GM23248 (cell line): ENCODE data around the gene TIAM2. TPM values are rescaled to one million over a fixed set of nuclear protein-coding genes. Genes with fewer than 3 reads are reported as not detected.

ENCODE experiments used
- DNase-seq: peaks from one replicate; pipeline ENCODE4 v3.0.0-alpha.2; 2015
- H2AFZ ChIP-seq: fragments of 200-600 bp; sonication (generic); 2 replicates; pipeline ENCODE4 v1.6.1; 2016; ENCODE audit warnings: antibody characterized with exemption
- H3F3A ChIP-seq: fragments of 200-600 bp; sonication (generic); 2 replicates; pipeline ENCODE4 v1.6.1; 2016; ENCODE audit warnings: mild to moderate bottlenecking, antibody characterized with exemption, mixed run types; ENCODE audit not compliant: insufficient read depth
- H3K27ac ChIP-seq: fragments of 200-600 bp; sonication (generic); 2 replicates; pipeline ENCODE4 v1.5.1; 2016; ENCODE audit warnings: mild to moderate bottlenecking
- H3K27me3 ChIP-seq: fragments of 200-600 bp; sonication (generic); replicated peaks from 2 replicates; pipeline ENCODE4 v1.6.1; 2016; ENCODE audit warnings: mild to moderate bottlenecking; ENCODE audit not compliant: insufficient read depth
- H3K36me3 ChIP-seq: fragments of 200-600 bp; sonication (generic); 2 replicates; pipeline ENCODE4 v1.6.1; 2016; ENCODE audit warnings: low read depth, mild to moderate bottlenecking
- H3K4me1 ChIP-seq: fragments of 200-600 bp; sonication (generic); 2 replicates; pipeline ENCODE4 v1.6.1; 2016; ENCODE audit warnings: mild to moderate bottlenecking; ENCODE audit not compliant: insufficient read depth
- H3K4me2 ChIP-seq: fragments of 200-600 bp; sonication (generic); one replicate; pipeline ENCODE4 v1.6.1; 2016; ENCODE audit warnings: mild to moderate bottlenecking; ENCODE audit not compliant: unreplicated experiment
- H3K4me3 ChIP-seq: fragments of 200-600 bp; sonication (generic); 2 replicates; pipeline ENCODE4 v1.5.1; 2016; ENCODE audit warnings: mild to moderate bottlenecking
- H3K79me2 ChIP-seq: fragments of 200-600 bp; sonication (generic); 2 replicates; pipeline ENCODE4 v1.6.1; 2016; ENCODE audit warnings: mild to moderate bottlenecking; ENCODE audit not compliant: insufficient read depth
- H3K9ac ChIP-seq: fragments of 200-600 bp; sonication (generic); 2 replicates; pipeline ENCODE4 v1.6.1; 2016; ENCODE audit warnings: mild to moderate bottlenecking
- H3K9me2 ChIP-seq: fragments of 200-600 bp; sonication (generic); 2 replicates; pipeline ENCODE4 v1.6.1; 2016; ENCODE audit warnings: mixed run types, mild to moderate bottlenecking, moderate library complexity; ENCODE audit not compliant: insufficient read depth
- H3K9me3 ChIP-seq: fragments of 200-600 bp; sonication (generic); one replicate; pipeline ENCODE4 v1.6.1; 2017; ENCODE audit warnings: low read depth
- H4K20me1 ChIP-seq: fragments of 200-600 bp; sonication (generic); 2 replicates; pipeline ENCODE4 v1.6.0; 2016; ENCODE audit not compliant: insufficient read depth
- EZH2 ChIP-seq: fragments of 200-600 bp; sonication (generic); IDR thresholded peaks from 2 replicates; pipeline ENCODE4 v1.6.1; 2018; ENCODE audit warnings: antibody characterized with exemption, mild to moderate bottlenecking; ENCODE audit not compliant: insufficient read depth, poor library complexity, severe bottlenecking
- EZH2phosphoT487 ChIP-seq: fragments of 200-600 bp; sonication (generic); IDR thresholded peaks from 2 replicates; pipeline ENCODE4 v1.6.1; 2018; ENCODE audit warnings: antibody characterized with exemption, moderate library complexity, mild to moderate bottlenecking, low read depth; ENCODE audit not compliant: insufficient read depth
- WGBS, 2 experiments: methylation state at CpG; one replicate each; pipeline ENCODE4 v1.1.6; 2015 to 2017; ENCODE audit warnings: low lambda C conversion rate in 2 of 2, low coverage in 1 of 2; ENCODE audit errors: missing lambda C conversion rate in 2 of 2; 5-methylcytosine and 5-hydroxymethylcytosine counted together
- in situ Hi-C: fragments of 300-500 bp; cut with MboI; formaldehyde crosslinking; loops from 2 replicates; pipeline ENCODE4 v1.15.0; 2020
- polyA plus RNA-seq: library from polyadenylated mRNA; unstranded; fragments of >200 nt; fragmentation: Nextera tagmentation; extraction: Ambion mirVana; gene quantifications from 2 replicates; pipeline ENCODE4 v1.2.1, GENCODE V29; 2016
- total RNA-seq: library from RNA; depleted of rRNA; stranded (reverse); fragments of >200 nt; shearing (Covaris generic); gene quantifications from 2 replicates; pipeline ENCODE4 v1.2.3, GENCODE V29; 2014

The TIAM2 gene
- total and polyA plus RNA-seq, 2 experiments from 2014 or later: 2.4 to 2.6 TPM

- no peak for DNase-seq
- H3K27ac ChIP-seq: no peak overlapping the region
- WGBS, 2 experiments: 83% methylated on average over 11 of the region's 11 CpGs
- H2AFZ ChIP-seq: no peak overlapping the region
- no peaks in the 10 kb centered on the region for H3K9me2 ChIP-seq
- no peaks in the 10 kb centered on the region for H3K9me3 ChIP-seq
- H3K27me3 ChIP-seq: no peaks in the 10 kb centered on the region
- no peak overlapping the region for H3K4me3 ChIP-seq
- H4K20me1 ChIP-seq: no peaks in the 10 kb centered on the region
- no peak overlapping the region for H3K4me2 ChIP-seq
- no peaks in the 10 kb centered on the region for H3K36me3 ChIP-seq
- no peaks in the 10 kb centered on the region for H3K79me2 ChIP-seq
- peaks cover 4% of the 10 kb centered on the region; the same call in 1 of the 2 replicates for H3F3A ChIP-seq
- TF ChIP-seq EZH2 (no peak), EZH2phosphoT487 (no peak)
- H3K4me1 ChIP-seq: no peaks in the 10 kb centered on the region
- H3K9ac ChIP-seq: no peak overlapping the region
- in situ Hi-C loops: no loop called here
Observed at GRCh38 chr6:154974485-154975149, 20.5 kb upstream of the TIAM2 start.

- in situ Hi-C loops: no loop called here
- no peaks in the 10 kb centered on the region for H3K4me1 ChIP-seq
- no peak for TF ChIP-seq EZH2phosphoT487
- TF ChIP-seq EZH2: no peak
- no peak for DNase-seq
- H3K9me3 ChIP-seq: no peaks in the 10 kb centered on the region
- no peak overlapping the region for H3K4me2 ChIP-seq
- no peaks in the 10 kb centered on the region for H3K36me3 ChIP-seq
- no peaks in the 10 kb centered on the region for H3K9me2 ChIP-seq
- H3K9ac ChIP-seq: no peak overlapping the region
- 97 to 98% methylated on average over 5 of the region's 5 CpGs for WGBS, 2 experiments
- H4K20me1 ChIP-seq: no peaks in the 10 kb centered on the region
- no peak overlapping the region for H3K4me3 ChIP-seq
- no peak overlapping the region for H3K27ac ChIP-seq
- peaks cover 2% of the 10 kb centered on the region; the same call in 1 of the 2 replicates for H3F3A ChIP-seq
- H3K27me3 ChIP-seq: no peaks in the 10 kb centered on the region
- H2AFZ ChIP-seq: no peak overlapping the region
- no peaks in the 10 kb centered on the region for H3K79me2 ChIP-seq
Observed at GRCh38 chr6:154977588-154977987, 17.5 kb upstream of the TIAM2 start.

GRCh38 chr6:154980273-154981078, 14.6 kb upstream of the TIAM2 start:
- WGBS, 2 experiments: 93 to 95% methylated on average over 8 of the region's 8 CpGs
- H3K9me3 ChIP-seq: no peaks in the 10 kb centered on the region
- no peak for DNase-seq
- no peak overlapping the region for H3K4me2 ChIP-seq
- no peaks in the 10 kb centered on the region for H3K36me3 ChIP-seq
- no peak overlapping the region for H3K4me3 ChIP-seq
- H3F3A ChIP-seq: no peaks in the 10 kb centered on the region
- no peak overlapping the region for H3K27ac ChIP-seq
- H3K9me2 ChIP-seq: no peaks in the 10 kb centered on the region
- H4K20me1 ChIP-seq: no peaks in the 10 kb centered on the region
- H3K4me1 ChIP-seq: no peaks in the 10 kb centered on the region
- TF ChIP-seq EZH2phosphoT487 (no peak), EZH2 (no peak)
- no peaks in the 10 kb centered on the region for H3K27me3 ChIP-seq
- in situ Hi-C loops: no loop called here
- H2AFZ ChIP-seq: no peak overlapping the region
- no peaks in the 10 kb centered on the region for H3K79me2 ChIP-seq
- H3K9ac ChIP-seq: no peak overlapping the region

- Histone ChIP-seq H3K4me2 (no peak overlapping the region), H3F3A (no peaks in the 10 kb centered on the region), H3K9me3 (no peaks in the 10 kb centered on the region), H2AFZ (no peak overlapping the region), H3K27ac (no peak overlapping the region), H3K4me1 (no peaks in the 10 kb centered on the region), H3K79me2 (no peaks in the 10 kb centered on the region), H3K27me3 (no peaks in the 10 kb centered on the region), H3K9ac (no peak overlapping the region), H4K20me1 (no peaks in the 10 kb centered on the region), H3K36me3 (no peaks in the 10 kb centered on the region), H3K4me3 (no peak overlapping the region), H3K9me2 (no peaks in the 10 kb centered on the region)
- no peak for DNase-seq
- TF ChIP-seq EZH2 (no peak), EZH2phosphoT487 (no peak)
- 90 to 92% methylated on average over 12 of the region's 12 CpGs for WGBS, 2 experiments
- in situ Hi-C loops: no loop called here
Observed at GRCh38 chr6:154981079-154981870, 13.8 kb upstream of the TIAM2 start.
